SU-DHL-6 (cell line): Measurements from ENCODE around the gene CNTFR.

Experiments
- H2AFZ ChIP-seq: fragments of 200-600 bp; sonication (generic); 2 replicates; pipeline ENCODE4 v1.6.1; 2014; ENCODE audit warnings: low read depth, mild to moderate bottlenecking, moderate library complexity, mixed read lengths, antibody characterized with exemption, low read length; ENCODE audit not compliant: severe bottlenecking
- H3F3A ChIP-seq: fragments of 200-600 bp; shearing (Covaris generic); 2 replicates; pipeline ENCODE4 v1.6.0; 2016; ENCODE audit warnings: antibody characterized with exemption, mild to moderate bottlenecking; ENCODE audit not compliant: insufficient read depth
- H3K27ac ChIP-seq: fragments of 200-600 bp; sonication (generic); 2 replicates; pipeline ENCODE4 v1.5.1; 2016; ENCODE audit warnings: low read depth, mild to moderate bottlenecking, low read length, moderate library complexity, mixed read lengths
- H3K27me3 ChIP-seq: fragments of 200-600 bp; sonication (generic), shearing (Covaris generic); 2 replicates; pipeline ENCODE4 v1.6.0; 2014; ENCODE audit warnings: mild to moderate bottlenecking, low read length
- H3K36me3 ChIP-seq: fragments of 200-600 bp; sonication (generic); 2 replicates; pipeline ENCODE4 v1.6.1; 2014; ENCODE audit warnings: mild to moderate bottlenecking, low read length, mixed read lengths
- H3K4me2 ChIP-seq: fragments of 300-600, 200-600 bp; shearing (Covaris generic), sonication (generic); 2 replicates; pipeline ENCODE4 v1.6.0; 2014; ENCODE audit warnings: low read length, low read depth, mild to moderate bottlenecking; ENCODE audit not compliant: poor library complexity, severe bottlenecking
- H3K4me3 ChIP-seq: fragments of 200-600 bp; sonication (generic); 2 replicates; pipeline ENCODE4 v1.5.1; 2014; ENCODE audit warnings: antibody characterized with exemption, low read length, mild to moderate bottlenecking, mixed read lengths; ENCODE audit not compliant: insufficient read depth, poor library complexity, severe bottlenecking
- H3K79me2 ChIP-seq: fragments of 200-600 bp; sonication (generic); 2 replicates; pipeline ENCODE4 v1.6.1; 2014; ENCODE audit warnings: mild to moderate bottlenecking, low read length, moderate library complexity; ENCODE audit not compliant: insufficient read depth
- H3K9ac ChIP-seq: fragments of 200-600 bp; sonication (generic); 2 replicates; pipeline ENCODE4 v1.7.0; 2014; ENCODE audit warnings: mild to moderate bottlenecking, low read length
- H3K9me2 ChIP-seq: fragments of 200-600 bp; sonication (generic); replicated peaks from 2 replicates; pipeline ENCODE4 v1.6.1; 2014; ENCODE audit warnings: low read length; ENCODE audit not compliant: insufficient read depth
- H3K9me3 ChIP-seq: fragments of 200-600 bp; sonication (generic); 2 replicates; pipeline ENCODE4 v1.6.1; 2014; ENCODE audit warnings: low read length, mixed read lengths; ENCODE audit not compliant: insufficient read depth
- H4K20me1 ChIP-seq: fragments of 200-600 bp; sonication (generic); 2 replicates; pipeline ENCODE4 v1.6.1; 2014; ENCODE audit warnings: low read depth, mild to moderate bottlenecking, antibody characterized with exemption, low read length, moderate library complexity, mixed read lengths
- CTCF ChIP-seq: fragments of 200-600 bp; sonication (generic); IDR thresholded peaks from one replicate; pipeline ENCODE4 v1.5.1; 2017; ENCODE audit warnings: antibody characterized with exemption, mild to moderate bottlenecking, low read length, moderate library complexity; ENCODE audit not compliant: insufficient read depth, poor library complexity, severe bottlenecking
- EZH2phosphoT487 ChIP-seq: fragments of 200-600 bp; sonication (generic), shearing (Covaris generic); conservative IDR thresholded peaks from 2 replicates; pipeline ENCODE4 v1.6.1; 2018; ENCODE audit warnings: mild to moderate bottlenecking, antibody characterized with exemption, low read length, moderate library complexity, mixed read lengths

CNTFR gene

GRCh38 chr9:34566322-34566721 lies 23.2 kb downstream of the CNTFR start:
- no peaks in the 10 kb centered on the region for H4K20me1 ChIP-seq
- no peak overlapping the region for H2AFZ ChIP-seq
- no peaks in the 10 kb centered on the region for H3K36me3 ChIP-seq
- TF ChIP-seq CTCF, result no peak
- TF ChIP-seq EZH2phosphoT487, result no peak
- H3K27me3 ChIP-seq, result no peaks in the 10 kb centered on the region
- H3K9me2 ChIP-seq, result no peaks in the 10 kb centered on the region
- H3K4me2 ChIP-seq, result no peak overlapping the region
- H3K27ac ChIP-seq, result no peak overlapping the region
- H3F3A ChIP-seq, result no peaks in the 10 kb centered on the region
- no peaks in the 10 kb centered on the region for H3K79me2 ChIP-seq
- H3K4me3 ChIP-seq, result no peak overlapping the region
- no peak overlapping the region for H3K9ac ChIP-seq
- no peaks in the 10 kb centered on the region for H3K9me3 ChIP-seq

DNA sequence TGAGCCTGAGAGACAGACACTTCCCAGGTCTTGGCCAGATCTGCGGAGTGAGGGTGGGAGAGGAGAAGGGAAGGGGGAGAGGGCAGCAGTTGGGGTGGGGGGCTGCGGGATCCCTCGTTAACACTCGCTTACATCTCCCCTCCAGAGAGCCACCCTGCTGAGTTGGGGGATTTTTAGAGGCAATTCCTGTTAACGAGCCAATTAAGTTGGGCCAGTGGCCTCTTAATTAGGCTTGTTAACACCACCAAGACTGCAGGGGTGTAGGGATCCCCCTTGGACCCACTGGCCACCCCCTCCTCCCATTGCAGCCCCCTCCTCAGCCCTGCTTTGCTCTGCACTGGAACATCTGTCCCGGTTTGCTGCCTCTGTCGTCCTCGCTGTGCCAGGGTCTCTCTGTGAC lies 23.7 kb downstream of the CNTFR start:
- Histone ChIP-seq H3K79me2 (no peaks in the 10 kb centered on the region), H3K9me2 (no peaks in the 10 kb centered on the region), H3K36me3 (no peaks in the 10 kb centered on the region), H3K9me3 (no peaks in the 10 kb centered on the region), H3K27ac (no peak overlapping the region), H3K9ac (no peak overlapping the region), H2AFZ (no peak overlapping the region), H3F3A (no peaks in the 10 kb centered on the region), H4K20me1 (no peaks in the 10 kb centered on the region), H3K27me3 (no peaks in the 10 kb centered on the region), H3K4me2 (no peak overlapping the region), H3K4me3 (no peak overlapping the region)
- no peak for TF ChIP-seq EZH2phosphoT487
- TF ChIP-seq CTCF, result no peak

DNA sequence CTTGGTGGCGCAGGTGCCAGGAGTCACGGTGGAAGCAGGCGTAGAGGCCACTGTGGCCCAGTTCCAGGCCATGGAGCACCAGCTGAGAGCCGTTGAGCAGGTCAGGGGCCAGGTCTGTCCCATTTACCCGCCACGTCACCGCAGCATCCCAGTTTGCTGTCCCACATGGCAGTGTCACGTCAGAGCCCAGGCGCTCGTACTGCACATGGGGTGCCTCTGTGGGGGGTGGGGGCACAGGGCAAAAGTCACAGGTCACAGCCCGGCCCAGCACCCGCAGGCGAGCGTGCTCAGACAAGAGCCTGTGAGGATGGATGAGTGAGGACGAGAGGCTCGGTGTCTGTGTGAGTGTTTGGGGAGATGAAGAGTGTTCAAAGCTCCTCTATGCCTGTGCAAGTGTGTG lies 24.9 kb downstream of the CNTFR start:
- Histone ChIP-seq H3K79me2 (no peaks in the 10 kb centered on the region), H3K4me2 (no peak overlapping the region), H3K36me3 (no peaks in the 10 kb centered on the region), H3F3A (no peaks in the 10 kb centered on the region), H4K20me1 (no peaks in the 10 kb centered on the region), H2AFZ (no peak overlapping the region), H3K9me2 (no peaks in the 10 kb centered on the region), H3K27me3 (no peaks in the 10 kb centered on the region), H3K9me3 (no peaks in the 10 kb centered on the region), H3K9ac (no peak overlapping the region), H3K4me3 (no peak overlapping the region), H3K27ac (no peak overlapping the region)
- TF ChIP-seq CTCF (no peak), EZH2phosphoT487 (no peak)

- Histone ChIP-seq H3K4me2 (no peak overlapping the region), H3K27me3 (no peaks in the 10 kb centered on the region), H3F3A (no peaks in the 10 kb centered on the region), H3K9ac (no peak overlapping the region), H3K4me3 (no peak overlapping the region), H3K9me3 (no peaks in the 10 kb centered on the region), H3K9me2 (no peaks in the 10 kb centered on the region), H3K36me3 (no peaks in the 10 kb centered on the region), H3K79me2 (no peaks in the 10 kb centered on the region), H4K20me1 (no peaks in the 10 kb centered on the region), H2AFZ (no peak overlapping the region), H3K27ac (no peak overlapping the region)
- no peak for TF ChIP-seq CTCF
- TF ChIP-seq EZH2phosphoT487, result no peak
Measured at GRCh38 chr9:34563262-34563661, 26.3 kb downstream of the CNTFR start.
